D341Med (cell line): Measurements from ENCODE around the gene KCTD19.
"Not testable (repeated sequence)": the region's sequence is repeated elsewhere in the genome, so short reads cannot be mapped to it uniquely, and the experiment has no call there.

Experiments used
- DNase-seq: peaks from one replicate; pipeline ENCODE4 v3.0.0; 2012; ENCODE audit warnings: low spot score

The KCTD19 gene

DNA sequence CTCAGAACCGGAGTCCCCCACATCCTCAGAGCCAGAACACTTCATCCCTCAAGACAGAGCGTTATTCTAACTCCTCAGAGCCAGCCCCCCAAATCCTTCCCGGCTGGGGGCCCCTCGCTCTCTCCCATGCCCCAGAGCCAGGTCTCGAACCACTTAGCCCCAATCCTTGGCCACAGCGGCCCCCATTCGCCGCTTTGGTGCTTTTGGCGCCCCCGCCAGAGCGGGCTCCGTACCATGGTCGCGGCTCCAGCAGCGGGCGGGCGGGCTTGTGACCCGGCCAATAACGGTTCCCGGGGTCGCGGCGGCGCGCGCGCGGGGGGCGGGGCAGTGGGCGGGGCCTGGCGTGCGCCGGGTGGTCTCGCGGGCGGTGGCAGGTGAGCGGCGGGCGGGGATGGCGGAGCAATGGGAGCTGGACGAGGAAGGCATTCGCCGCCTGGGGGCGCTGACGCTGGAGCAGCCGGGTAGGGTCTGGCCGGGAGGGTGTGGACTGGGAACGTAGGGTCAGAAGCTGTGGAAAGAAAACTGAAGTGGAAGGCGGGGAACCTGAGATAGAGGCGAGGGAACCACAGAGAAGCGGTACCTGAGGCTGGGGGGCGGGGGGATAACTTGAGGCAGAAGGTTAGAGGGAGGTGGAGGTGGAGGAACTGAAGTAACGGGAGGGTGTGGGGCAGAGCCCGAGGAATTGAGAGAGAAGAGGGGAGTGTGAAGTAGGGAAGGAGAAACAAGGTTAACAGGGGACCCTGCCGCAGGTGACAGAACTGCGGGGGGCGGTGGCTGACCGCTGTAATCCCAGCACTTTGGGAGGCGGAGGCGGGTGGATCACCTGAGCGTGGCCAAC lies at the start of gene KCTD19, which contains the start of gene LRRC36:
KCTD19 (minus strand) TSS at position 270 of the 838 bp plus-strand sequence; CDS start at position 236, 34 bp downstream.
LRRC36 (plus strand) TSS at position 344 of the 838 bp plus-strand sequence; CDS start at position 392, 48 bp downstream.
- DNase-seq = peak; percentile 86

DNA sequence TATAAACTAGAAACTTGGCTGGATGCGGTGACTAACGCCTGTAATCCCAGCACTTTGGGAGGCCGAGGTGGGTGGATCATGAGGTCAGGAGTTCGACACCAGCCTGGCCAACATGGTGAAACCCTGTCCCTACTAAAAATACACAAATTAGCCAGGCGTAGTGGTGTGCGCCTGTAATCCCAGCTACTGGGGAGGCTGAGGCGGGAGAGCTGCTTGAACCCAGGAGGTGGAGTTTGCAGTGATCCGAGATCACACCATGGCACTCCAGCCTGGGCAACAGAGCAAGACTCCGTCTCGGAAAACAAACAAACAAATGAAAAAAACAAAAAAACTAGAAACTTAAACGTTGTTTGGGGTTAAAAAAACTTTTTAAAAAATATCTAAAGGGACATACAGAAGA lies 49.5 kb upstream of the KCTD19 start:
- not testable (repeated sequence) for DNase-seq

DNA sequence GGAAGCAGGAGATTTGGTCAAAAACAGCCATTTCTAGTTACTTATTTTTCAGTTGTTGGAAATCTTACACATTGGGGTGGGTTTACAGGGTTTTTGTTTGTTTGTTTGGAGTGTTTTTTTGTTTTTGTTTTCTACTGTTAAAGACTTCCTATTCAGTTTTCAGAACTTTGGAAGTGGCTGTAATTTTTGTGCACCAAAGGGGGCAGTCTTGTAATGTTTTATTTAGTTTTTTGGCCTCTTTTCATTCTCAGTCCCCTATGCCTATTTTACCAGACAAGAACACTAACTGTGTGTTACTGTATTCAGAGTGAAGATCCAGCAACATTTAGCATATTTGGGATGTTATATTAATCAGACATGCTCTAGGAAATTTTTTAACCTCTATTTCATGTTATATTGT lies 46.1 kb upstream of the KCTD19 start:
- DNase-seq = peak; percentile 37

DNA sequence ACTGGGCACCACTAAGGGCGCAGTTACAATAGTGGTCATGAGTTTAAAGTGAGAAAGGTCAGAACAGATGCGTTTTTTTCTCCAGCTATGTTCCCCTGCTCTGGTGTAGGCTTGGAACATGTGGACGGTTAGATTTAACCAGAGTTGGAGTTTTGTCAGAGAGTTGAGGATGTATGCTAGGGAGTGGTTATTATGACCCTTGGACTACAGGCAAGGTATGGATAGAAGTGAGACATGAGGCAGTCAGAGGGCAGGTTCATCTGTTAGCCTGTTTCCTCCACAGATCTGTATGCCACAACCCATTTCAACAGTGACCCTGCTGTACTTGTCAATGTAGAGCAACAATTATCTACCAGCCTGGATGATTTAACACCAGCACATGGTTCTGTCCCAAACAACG lies 44.1 kb upstream of the KCTD19 start:
- no peak for DNase-seq

DNA sequence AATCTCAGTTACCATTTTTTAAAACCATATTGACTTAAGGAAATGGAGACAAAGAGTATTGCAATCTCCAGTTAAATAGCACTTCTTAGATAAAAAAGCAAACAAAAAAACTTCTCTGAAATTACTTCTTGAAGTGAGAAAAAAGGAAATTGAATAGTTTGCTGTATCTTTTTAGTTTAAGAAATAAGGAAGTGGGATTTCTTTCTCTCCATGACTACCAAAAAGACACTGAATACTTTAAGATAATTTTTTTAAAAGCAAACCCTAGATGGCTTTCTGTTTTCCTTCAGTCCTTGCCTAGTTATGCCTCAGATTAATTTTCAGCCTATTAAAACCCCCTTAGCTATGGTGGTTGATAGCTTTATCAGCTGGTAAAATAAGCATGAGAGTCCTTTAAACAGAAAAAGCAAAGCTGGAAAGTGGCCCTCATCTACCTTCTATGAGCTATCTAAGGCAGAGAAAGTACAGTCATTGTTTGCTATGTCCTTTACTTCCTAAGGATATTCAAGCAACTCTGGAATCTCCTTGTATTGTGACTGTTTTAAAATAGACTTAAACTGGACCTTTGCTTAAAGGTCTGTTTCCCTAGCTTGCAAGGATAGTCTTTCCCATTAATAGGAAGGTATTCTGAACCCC lies 38.2 kb upstream of the KCTD19 start:
- no peak for DNase-seq

DNA sequence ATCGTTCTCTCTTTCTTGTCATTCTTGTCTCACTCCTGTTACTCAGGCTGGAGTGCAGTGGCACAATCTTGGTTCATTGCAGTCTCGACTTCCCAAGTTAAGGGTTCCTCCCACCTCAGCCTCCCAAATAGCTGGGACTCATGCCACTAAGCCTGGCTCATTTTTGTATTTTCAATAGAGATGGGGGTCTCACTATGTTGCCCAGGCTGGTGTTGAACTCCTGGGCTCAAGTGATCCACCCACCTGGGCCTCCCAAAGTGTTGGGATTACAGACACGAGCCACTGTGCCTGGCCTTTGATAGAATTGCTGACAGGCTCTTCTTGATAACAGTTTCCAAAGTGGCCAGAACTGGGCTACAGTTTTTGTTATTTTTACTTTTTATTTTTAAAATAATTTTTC lies 34.5 kb upstream of the KCTD19 start:
- no peak for DNase-seq

DNA sequence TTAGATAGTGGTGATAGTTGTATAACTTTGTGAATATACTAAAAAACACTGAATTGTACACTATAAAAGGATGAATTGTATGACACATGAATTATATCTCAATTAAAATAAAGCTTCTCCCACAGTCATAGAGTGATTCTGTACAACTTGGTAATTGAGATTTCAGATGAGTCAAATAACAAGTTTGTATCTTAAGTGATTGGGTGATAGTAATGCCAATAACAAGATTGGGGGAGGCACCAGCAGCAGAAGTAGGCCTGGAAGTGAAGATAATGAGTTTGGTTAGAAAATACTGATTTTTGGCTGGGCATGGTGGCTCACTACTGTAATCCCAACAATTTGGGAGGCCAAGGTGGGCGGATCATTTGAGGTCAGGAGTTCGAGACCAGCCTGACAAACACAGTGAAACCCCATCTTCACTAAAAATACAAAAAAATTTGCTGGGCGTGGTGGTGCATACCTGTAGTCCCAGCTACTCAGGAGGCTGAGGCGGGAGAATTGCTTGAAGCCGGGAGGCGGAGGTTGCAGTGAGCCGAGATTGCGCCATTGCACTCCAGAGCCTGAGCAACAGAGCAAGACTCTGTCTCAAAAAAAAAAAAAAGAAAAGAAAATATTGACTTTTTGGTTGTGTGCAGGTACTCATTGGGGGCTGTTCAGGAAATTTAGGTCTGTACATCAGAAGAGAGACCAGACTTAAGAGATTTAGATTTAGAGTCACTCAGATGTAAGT lies 33.2 kb upstream of the KCTD19 start:
- not testable (repeated sequence) for DNase-seq

DNA sequence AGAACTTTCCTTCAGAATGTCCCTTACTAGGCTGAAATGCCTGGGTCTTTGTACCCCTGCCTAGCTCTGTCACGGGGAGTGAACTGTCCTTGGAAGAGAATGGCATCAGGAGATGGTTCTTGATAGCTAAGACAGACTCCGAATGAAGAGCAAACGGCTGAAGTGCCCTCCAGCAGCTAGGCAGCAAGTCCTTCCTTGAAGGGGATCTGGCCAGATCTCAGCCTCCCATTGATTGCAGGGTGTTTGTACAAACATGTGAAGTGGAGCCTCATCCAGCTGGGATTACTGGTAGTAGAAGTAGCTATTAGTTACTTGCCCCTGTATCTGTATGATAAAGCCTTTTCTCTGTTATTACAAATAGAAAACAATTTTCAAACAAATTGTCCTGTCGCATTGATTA lies 31.0 kb upstream of the KCTD19 start:
- DNase-seq = no peak

DNA sequence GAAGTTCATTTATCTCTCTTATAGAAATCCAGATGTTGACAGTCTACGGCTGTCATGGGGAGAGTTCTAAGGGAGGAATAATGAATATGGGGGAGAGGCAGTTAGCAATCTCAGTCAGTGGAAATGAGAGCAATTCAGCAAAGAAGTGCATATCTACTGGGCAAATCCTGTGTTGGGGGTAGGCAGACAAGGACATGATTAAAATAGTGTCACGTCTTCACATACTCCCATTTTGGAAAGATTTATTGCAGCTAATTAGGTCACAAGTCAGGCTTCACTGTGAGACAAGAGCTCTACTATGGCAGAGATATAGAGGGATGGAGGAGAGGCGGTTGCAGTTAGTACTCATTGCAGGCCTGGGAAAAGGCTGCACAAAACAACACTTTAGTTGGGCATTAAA lies 29.9 kb upstream of the KCTD19 start:
- DNase-seq = no peak

DNA sequence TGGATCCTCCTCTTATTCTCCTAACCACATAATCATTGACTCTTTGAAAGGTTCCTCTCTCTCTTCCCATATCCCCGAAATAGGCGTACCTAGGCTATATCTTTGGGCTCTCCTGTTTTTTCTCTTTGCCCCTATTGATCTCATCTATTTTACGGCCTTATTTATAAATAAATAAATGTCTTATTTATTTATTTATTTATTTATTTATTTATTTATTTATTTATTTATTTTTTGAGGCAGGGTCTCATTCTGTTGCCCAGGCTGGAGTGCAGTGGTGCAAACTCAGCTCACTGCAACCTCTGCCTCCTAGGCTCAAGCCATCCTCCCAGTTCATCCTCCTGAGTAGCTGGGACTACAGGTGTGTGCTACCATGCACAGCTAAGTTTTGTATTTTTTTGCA lies 25.9 kb upstream of the KCTD19 start:
- not testable (repeated sequence) for DNase-seq

DNA sequence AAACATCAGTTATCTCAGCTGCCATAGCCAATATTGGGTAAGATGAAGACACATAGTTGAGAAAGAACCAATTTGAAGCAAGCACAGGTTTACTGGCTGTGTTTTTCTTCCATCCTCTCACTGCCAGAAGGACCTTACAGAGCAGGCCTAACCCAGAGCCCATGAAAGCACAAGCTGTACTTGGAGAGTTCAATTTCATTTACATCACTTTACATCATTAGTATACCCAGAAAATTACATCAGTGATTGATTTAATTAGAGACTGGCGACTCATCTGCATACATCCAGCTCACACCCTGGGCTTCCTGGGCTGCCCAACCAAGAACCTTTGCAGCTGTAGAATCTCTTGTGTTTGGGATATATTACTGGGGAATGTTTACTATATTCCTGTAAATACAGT lies 23.8 kb upstream of the KCTD19 start:
- no peak for DNase-seq

DNA sequence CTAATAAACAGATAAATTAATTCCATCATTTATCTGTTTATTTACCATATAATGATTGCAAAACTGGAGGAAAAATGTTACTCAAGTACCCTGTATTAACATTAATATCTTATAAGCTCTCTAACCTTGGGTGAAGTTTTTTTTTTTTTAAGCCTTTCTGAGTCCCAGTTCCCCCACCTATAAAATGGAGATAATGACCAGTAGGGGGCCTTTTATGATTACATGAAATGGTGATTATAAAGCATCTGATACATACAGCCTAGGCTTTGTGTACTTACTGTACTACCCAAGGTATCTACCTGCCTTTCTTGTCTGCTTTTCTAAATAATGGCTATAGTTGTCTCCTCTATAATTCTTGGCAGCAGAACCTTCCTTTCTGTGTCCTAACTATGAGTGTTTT lies 22.6 kb upstream of the KCTD19 start:
- no peak for DNase-seq

DNA sequence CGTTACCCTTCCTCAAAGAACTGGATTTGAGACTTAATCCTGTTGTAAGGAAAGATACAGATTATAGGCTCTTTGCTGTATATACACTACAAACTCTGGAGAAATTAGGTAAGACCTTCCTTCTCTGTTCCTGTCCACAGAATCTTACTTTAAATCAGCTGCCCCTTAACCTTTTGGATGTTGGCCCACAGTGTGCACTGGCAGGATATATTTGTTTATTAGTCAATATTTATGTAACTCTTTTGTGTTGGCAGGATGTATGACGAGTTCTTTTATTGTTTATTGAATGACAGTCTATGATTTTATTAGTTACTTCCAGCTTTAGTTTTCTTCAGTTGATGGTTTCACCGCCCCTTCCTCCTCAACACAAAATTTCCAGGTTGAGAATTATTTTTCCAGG lies 19.8 kb upstream of the KCTD19 start:
- no peak for DNase-seq

DNA sequence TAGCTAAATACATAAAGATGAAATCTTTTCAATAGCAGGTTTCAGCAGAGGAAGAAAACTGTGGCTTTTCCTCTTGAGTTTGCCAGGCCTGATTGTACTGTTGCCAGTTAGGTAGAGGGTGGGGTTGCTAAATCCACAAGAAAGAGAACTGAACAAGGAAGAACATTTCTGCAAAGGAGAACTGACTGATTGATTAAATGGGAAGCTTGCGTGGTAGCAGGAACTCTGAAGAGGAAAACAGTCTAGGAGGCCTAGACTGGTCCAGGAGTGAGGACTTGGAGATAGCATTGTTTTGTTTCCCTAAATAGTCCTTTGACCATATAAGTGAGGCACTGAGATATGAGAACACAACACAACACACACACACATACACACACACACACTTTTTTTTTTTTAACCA lies 18.9 kb upstream of the KCTD19 start:
- DNase-seq = no peak

DNA sequence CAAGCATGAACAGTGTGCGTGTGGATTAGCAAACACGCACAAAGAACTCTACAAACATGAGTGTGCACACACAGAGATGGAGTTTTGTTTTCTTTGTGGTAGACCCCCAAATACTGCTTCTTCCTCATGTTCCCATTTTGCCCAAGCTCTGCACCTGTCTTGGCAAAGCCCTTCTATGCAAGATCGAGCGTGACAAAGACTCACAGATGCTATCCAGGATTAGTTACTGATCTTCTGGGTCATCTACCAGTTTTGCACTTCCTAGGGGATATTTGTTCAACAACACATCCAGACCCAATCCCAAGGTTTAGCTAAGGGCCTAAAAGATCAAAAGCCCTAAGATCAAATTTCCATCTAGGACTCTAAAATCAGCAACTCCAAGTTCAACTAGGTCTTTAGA lies 16.1 kb upstream of the KCTD19 start:
- DNase-seq = no peak

DNA sequence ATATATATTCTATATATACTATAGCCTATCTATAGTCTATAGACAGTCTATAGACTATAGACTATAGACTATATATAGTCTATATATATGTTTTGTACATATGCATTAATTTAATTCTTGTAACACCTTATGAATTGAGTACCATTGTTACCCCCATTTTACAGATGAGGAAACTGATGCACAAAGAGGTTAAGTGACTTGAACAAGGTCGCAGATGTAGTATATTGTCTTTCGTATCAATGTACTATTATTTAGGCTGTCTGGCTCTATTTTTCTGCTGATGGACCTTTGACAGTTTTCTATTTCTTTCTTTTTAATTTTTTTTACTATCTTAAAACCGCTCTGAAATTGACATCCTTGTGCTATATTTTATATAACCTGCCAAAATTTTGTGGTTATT lies 14.7 kb upstream of the KCTD19 start:
- no peak for DNase-seq

DNA sequence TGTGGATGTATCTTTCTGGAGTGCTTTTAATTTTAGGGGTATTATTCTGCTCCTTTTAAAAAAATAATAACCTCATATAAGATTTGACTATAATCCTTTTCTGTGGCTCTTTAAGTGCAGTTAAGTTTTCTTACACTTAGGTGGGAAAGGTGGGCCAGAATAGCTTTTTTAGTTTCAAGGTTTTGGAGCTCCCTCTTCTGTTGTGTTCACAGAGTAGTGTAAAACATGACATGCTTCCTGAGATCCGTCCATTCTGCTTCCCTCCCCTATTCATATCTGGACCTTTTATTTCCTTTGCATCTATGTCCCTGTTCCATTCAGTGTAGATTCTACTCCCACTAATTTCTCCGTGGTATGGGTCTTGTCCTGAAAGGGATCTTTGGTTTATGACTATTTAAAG lies 12.9 kb upstream of the KCTD19 start:
- DNase-seq = no peak

DNA sequence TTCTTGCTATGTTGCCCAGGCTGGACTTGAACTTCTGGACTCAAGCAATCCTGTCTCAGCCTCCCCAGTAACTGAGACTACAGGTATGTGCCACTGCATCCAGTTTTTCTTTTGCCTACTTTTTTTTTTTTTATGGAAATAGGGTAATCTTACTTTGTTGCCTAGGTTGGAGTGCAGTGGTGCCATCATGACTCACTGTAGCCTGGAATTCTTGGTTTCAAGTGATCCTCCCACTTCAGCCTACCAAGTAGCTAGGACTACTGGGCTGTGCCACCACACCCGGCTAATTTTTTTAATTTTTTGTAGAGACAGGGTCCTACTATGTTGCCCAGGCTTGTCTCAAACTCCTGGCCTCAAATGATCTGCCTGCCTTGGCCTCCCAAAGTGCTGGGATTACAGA lies 10.1 kb upstream of the KCTD19 start:
- DNase-seq = no peak

DNA sequence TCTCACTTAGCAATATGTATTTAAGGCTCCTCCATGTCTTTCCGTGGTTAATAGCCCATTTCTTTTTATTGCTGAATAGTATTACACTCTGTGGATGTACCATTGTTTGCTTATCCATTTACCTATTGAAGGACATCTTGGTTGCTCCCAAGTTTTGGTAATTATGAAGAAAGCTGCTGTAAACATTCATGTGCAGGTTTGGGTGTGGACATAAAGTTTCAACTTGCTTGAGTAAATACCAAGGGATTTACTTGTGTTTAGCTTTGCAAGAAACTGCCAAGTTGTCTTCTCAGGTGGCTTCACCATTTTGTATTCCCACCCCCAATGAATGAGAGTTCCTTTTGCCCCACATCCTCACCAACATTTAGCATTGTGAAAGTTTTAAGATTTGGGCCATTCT lies 9.6 kb upstream of the KCTD19 start:
- no peak for DNase-seq

DNA sequence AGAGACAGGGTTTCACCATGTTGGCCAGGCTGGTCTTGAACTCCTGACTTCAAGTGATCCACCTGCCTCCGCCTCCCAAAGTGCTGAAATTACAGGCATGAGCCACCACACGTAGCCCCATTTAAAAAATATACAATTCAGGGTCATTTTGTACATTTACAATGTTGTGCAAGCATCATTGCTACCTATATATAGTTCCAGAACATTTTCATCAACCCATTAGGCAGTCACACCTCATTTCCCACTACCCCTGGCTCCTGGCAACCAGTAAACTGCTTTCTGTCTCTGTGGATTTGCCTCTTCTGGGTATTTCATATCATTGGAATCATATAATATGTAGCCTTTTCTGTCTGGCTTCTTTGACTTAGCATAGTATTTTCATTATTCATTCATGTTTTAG lies 6.8 kb upstream of the KCTD19 start:
- no peak for DNase-seq

DNA sequence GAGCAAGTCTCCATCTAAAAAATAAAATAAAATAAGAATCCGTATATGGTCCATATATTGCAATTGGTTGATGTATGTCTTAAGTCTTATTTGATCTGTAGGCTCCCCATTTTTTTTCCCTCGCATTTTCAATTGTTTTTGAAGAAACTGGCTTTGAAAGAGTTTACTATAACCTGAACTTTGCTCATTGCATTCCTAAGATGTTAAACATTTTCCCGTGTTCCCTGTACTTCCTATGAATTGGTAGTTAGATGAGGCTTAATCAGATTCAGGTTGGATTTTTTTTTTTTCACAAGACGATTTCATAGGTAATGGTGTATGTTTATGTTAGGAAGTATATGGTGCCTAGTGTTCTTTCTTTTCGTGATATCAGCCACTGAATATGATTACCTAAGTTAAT lies 3.4 kb upstream of the KCTD19 start:
- no peak for DNase-seq

DNA sequence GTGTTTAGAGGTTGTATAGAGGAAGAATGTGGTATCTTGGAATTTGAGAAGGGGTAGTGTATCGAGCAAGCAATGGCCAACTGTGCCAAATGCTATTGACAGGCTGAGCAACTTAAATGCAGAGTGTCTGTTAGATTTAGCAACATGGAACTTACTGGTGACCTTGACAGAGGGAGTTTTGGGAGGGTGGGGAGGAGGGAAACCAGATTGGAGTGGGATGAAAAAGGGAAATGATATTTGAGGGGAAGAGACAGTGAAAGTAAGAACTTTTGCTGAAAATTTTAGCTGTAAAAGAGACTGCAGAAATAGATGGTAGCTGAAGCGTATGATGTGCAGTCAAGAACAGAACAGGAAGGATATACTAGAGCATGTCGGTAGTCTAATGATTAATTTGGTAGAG lies 1.2 kb upstream of the KCTD19 start:
- DNase-seq = no peak

DNA sequence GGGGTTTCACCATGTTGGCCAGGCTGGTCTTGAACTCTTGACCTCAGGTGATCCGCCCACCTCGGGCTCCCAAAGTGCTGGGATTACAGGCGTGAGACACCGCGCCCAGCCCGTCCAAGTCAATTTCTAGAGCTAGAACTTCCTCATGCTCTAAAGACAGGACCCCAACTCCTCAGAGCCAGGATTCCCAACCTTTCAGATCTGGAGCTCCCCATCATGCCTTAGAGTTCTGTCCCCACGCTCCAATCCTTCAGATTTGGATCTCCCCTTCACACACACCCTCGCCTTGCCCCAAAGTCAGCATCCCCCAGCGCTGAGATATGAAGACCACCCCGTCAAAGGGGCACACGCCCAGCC lies 448 bp downstream of the KCTD19 start:
- no peak for DNase-seq
